HepG2 (cell line): ENCODE results near the gene ARF4. TPM values are rescaled to one million over a fixed set of nuclear protein-coding genes. Genes with fewer than 3 reads are reported as not detected.
A peak's percentile ranks its signal among the peaks of the same experiment; 100 is the strongest.

Source experiments
- ATAC-seq: fragments of 200-7000 bp; cut with Tn5 transposase; 3 replicates; pipeline ENCODE4 v1.9.1; 2020; ENCODE audit warnings: mild to moderate bottlenecking, moderate library complexity
- BruUV-seq: library from RNA; stranded (reverse); fragments of 400-500 nt; replicated peaks from 2 replicates; lab custom pipeline; 2021; lab: Mats Ljungman, UMichigan
- CTCF ChIA-PET: fragments of 300-600 bp; formaldehyde crosslinking; extraction: SDS; loops from one replicate; lab custom pipeline; 2021; ENCODE audit warnings: low total read pairs, inconsistent platforms, low intra/inter-chr PET ratio; lab: Yijun Ruan, JAX
- POLR2A ChIA-PET: fragments of 350-600 bp; sonication (Branson Sonifier 250); formaldehyde crosslinking; loops from one replicate; lab custom pipeline; 2020; ENCODE audit warnings: antibody characterized with exemption, inconsistent platforms; lab: Yijun Ruan, JAX
- DNase-seq: peaks from one replicate; pipeline ENCODE4 v3.0.0-alpha.2; 2015; ENCODE audit warnings: low spot score
- FAIRE-seq: peaks from 3 replicates; lab custom pipeline; 2011; peaks lifted over from hg19 to GRCh38; lab: Jason Lieb, UNC
- H2AFZ ChIP-seq: one replicate; pipeline ENCODE4 v1.6.1; 2011; ENCODE audit warnings: low read length, inconsistent platforms
- H3K27ac ChIP-seq: fragments of 300-600 bp; 3 replicates; pipeline ENCODE4 v1.8.0; 2011; ENCODE audit warnings: mixed run types, mild to moderate bottlenecking, mixed read lengths, low read length, inconsistent platforms; ENCODE audit not compliant: insufficient read depth; ENCODE audit errors: extremely low read length
- H3K27me3 ChIP-seq, 2 experiments: fragments of 200-600 bp in 1 of 2; 2 replicates in 1 of 2; 3 replicates in 1 of 2; pipeline versions ENCODE4 v1.6.0 to v1.8.0; 2011; ENCODE audit warnings: low read length in 2 of 2, mild to moderate bottlenecking in 2 of 2, moderate library complexity in 2 of 2, inconsistent platforms in 1 of 2; ENCODE audit not compliant: insufficient read depth in 2 of 2, control insufficient read depth in 1 of 2
- H3K36me3 ChIP-seq, 2 experiments: fragments of 200-600 bp in 1 of 2; replicated peaks in 1 of 2; 2 replicates in 1 of 2; 3 replicates in 1 of 2; pipeline versions ENCODE4 v1.5.1 to v1.8.0; 2011; ENCODE audit warnings: low read length in 2 of 2, inconsistent platforms in 1 of 2; ENCODE audit not compliant: insufficient read depth in 2 of 2, control insufficient read depth in 1 of 2
- H3K4me1 ChIP-seq: 2 replicates; pipeline ENCODE4 v1.5.1; 2012; ENCODE audit warnings: low read length, inconsistent platforms; ENCODE audit not compliant: insufficient read depth
- H3K4me2 ChIP-seq: 2 replicates; pipeline ENCODE4 v1.6.0; 2011; ENCODE audit warnings: low read depth, low read length, inconsistent platforms
- H3K4me3 ChIP-seq, 3 experiments: fragments of 200-600 bp in 1 of 3; sonication (generic), shearing (Covaris generic) in 1 of 3; replicated peaks in 1 of 3; 2 replicates each; pipeline ENCODE4 v1.5.1; 2011 to 2016; ENCODE audit warnings: low read length in 3 of 3, inconsistent platforms in 2 of 3, low read depth in 2 of 3, mild to moderate bottlenecking in 2 of 3, control low read depth in 1 of 3, mixed read lengths in 1 of 3; ENCODE audit not compliant: insufficient read depth in 1 of 3
- H3K79me2 ChIP-seq: one replicate; pipeline ENCODE4 v1.6.1; 2011; ENCODE audit warnings: low read length, inconsistent platforms; ENCODE audit not compliant: insufficient read depth
- H3K9ac ChIP-seq: 2 replicates; pipeline ENCODE4 v1.6.0; 2011; ENCODE audit warnings: mild to moderate bottlenecking, low read depth, low read length, inconsistent platforms; ENCODE audit not compliant: insufficient read depth
- H3K9me3 ChIP-seq: 2 replicates; pipeline ENCODE4 v1.5.1; 2012; ENCODE audit warnings: mild to moderate bottlenecking, low read length
- H4K20me1 ChIP-seq: 2 replicates; pipeline ENCODE4 v1.6.0; 2011; ENCODE audit warnings: inconsistent platforms, mild to moderate bottlenecking, low read length, moderate library complexity; ENCODE audit not compliant: insufficient read depth
- CHCHD3 ChIP-seq: sonication (generic); formaldehyde crosslinking; IDR thresholded peaks from 2 replicates; pipeline ENCODE4 v1.8.0; 2022; ENCODE audit warnings: mild to moderate bottlenecking, missing genetic modification reagents, moderate library complexity
- DNMT1 ChIP-seq: sonication (generic); formaldehyde crosslinking; IDR thresholded peaks from 2 replicates; pipeline ENCODE4 v1.5.1; 2020; ENCODE audit warnings: mild to moderate bottlenecking, missing genetic modification reagents
- FOXP1 ChIP-seq, 2 experiments: fragments of 450-650 bp in 1 of 2; IDR thresholded peaks; 2 replicates each; pipeline ENCODE4 v1.6.1; 2017 to 2018; ENCODE audit warnings: antibody characterized with exemption in 1 of 2
- NR0B2 ChIP-seq: sonication (generic); formaldehyde crosslinking; IDR thresholded peaks from 2 replicates; pipeline ENCODE4 v1.4.0; 2020; ENCODE audit warnings: mild to moderate bottlenecking, missing genetic modification reagents
- SIN3A ChIP-seq: IDR thresholded peaks from 2 replicates; pipeline ENCODE4 v1.6.1; 2011; ENCODE audit warnings: low read depth, mild to moderate bottlenecking, control low read depth, low read length, borderline replicate concordance
- SIN3B ChIP-seq: fragments of 150-350 bp; IDR thresholded peaks from 2 replicates; pipeline ENCODE4 v1.6.1; 2014; ENCODE audit warnings: low read length
- SP140L ChIP-seq: sonication (generic); formaldehyde crosslinking; IDR thresholded peaks from 2 replicates; pipeline ENCODE4 v1.4.0; 2020; ENCODE audit warnings: missing genetic modification reagents, borderline replicate concordance
- ZBTB21 ChIP-seq: sonication (generic); formaldehyde crosslinking; IDR thresholded peaks from 2 replicates; pipeline ENCODE4 v1.4.0; 2020; ENCODE audit warnings: missing genetic modification reagents
- ZFP36L1 ChIP-seq: sonication (generic); formaldehyde crosslinking; IDR thresholded peaks from 2 replicates; pipeline ENCODE4 v1.8.0; 2022; ENCODE audit warnings: mild to moderate bottlenecking, missing genetic modification reagents, moderate library complexity
- ZNF275 ChIP-seq: sonication (generic); formaldehyde crosslinking; IDR thresholded peaks from 2 replicates; pipeline ENCODE4 v1.8.0; 2022; ENCODE audit warnings: missing genetic modification reagents, mild to moderate bottlenecking, inconsistent platforms, borderline replicate concordance
- ZNF431 ChIP-seq: sonication (generic); formaldehyde crosslinking; IDR thresholded peaks from 2 replicates; pipeline ENCODE4 v1.9.0; 2022; ENCODE audit warnings: missing genetic modification reagents, low read depth, mild to moderate bottlenecking, borderline replicate concordance
- WGBS: methylation state at CpG from one replicate; pipeline ENCODE4 v1.1.6; 2017; ENCODE audit warnings: low lambda C conversion rate; 5-methylcytosine and 5-hydroxymethylcytosine counted together
- in situ Hi-C: cut with HindIII; loops from 2 replicates; pipeline ENCODE4 v1.10.0; 2017; ENCODE audit warnings: low pct_unique_long_range_greater_than_20kb; ENCODE audit not compliant: extremely low pct_ligation_motif_present
- intact Hi-C: fragments of 100-400 bp; cut with micrococcal nuclease; formaldehyde crosslinking; loops from one replicate; pipeline ENCODE4 v1.10.0; 2022; ENCODE audit not compliant: unreplicated experiment
- polyA plus RNA-seq, 8 experiments: library from polyadenylated mRNA; depleted of rRNA in 3 of 8; stranded (reverse) in 7 of 8; unstranded in 1 of 8; fragments of >200 nt; fragmentation: Illumina TruSeq in 4 of 8; extraction: Trizol in 4 of 8; gene quantifications; 2 replicates each; pipeline versions ENCODE4 v1.2.1 to v1.2.3, GENCODE V29; 2011 to 2016; ENCODE audit warnings: low read depth in 4 of 8, missing spikeins in 1 of 8, mixed read lengths in 1 of 8; ENCODE audit not compliant: insufficient read depth in 1 of 8
- total RNA-seq, 5 experiments: library from RNA; depleted of rRNA; stranded (reverse); fragments of >200 nt; fragmentation: Illumina TruSeq; extraction: Trizol; gene quantifications; 2 replicates each; pipeline ENCODE4 v1.2.3, GENCODE V29; 2016; ENCODE audit warnings: low read depth in 1 of 5

ARF4 gene
- total and polyA plus RNA-seq, 2 of the 13 experiments (the other 11 are each of a cell fraction or from before 2014, with no cell fraction given): 184 to 250 TPM

GRCh38 chr3:57555306-57555705, 41.8 kb downstream of the ARF4 start:
- intact Hi-C loops: loop anchor here (5.0 kb wide), 1 partner anchor 42 kb away; the partner anchor contains the start of gene ARF4
- Histone ChIP-seq H3K4me3 (peak overlapping the region; percentile 56 to 80 (median 72)), H3K9me3 (no peaks in the 10 kb centered on the region), H3K79me2 (peaks cover 42% of the 10 kb centered on the region), H3K36me3 (no peaks in the 10 kb centered on the region; a peak in 2 of 5 replicates), H3K4me1 (peaks cover 30% of the 10 kb centered on the region), H3K9ac (peak overlapping the region; percentile 94), H4K20me1 (no peaks in the 10 kb centered on the region), H3K4me2 (peak overlapping the region; percentile 98), H2AFZ (peak overlapping the region; percentile 88), H3K27ac (peak overlapping the region; percentile 92), H3K27me3 (no peaks in the 10 kb centered on the region; a peak in 1 of 5 replicates)
- ChIA-PET CTCF (no interaction called here), POLR2A (interaction anchor here (1.0 to 3.3 kb wide), 9 partner anchors 9 to 201 kb away, joined by 3 to 36 read pairs (median 5); partner anchors contain the start of genes ARF4, DENND6A, DNAH12 and SLMAP)
- BruUV-seq: TSS peak; percentile 96
- 0 out of 2 replicates have a peak, but pooled peaks have one; percentile 0 for TF ChIP-seq ZNF275 (CRISPR knock-in tag)
- TF ChIP-seq SIN3B: no peak
- TF ChIP-seq ZBTB21 (CRISPR knock-in tag): no peak
- no peak for TF ChIP-seq SIN3A
- TF ChIP-seq CHCHD3 (CRISPR knock-in tag): no peak
- peak; percentile 13; the same call in 1 of the 2 replicates for TF ChIP-seq SP140L (CRISPR knock-in tag)
- no peak for TF ChIP-seq FOXP1 (IDR thresholded peaks at IDR 0.05)
- peak; percentile 29; the same call in 1 of the 2 replicates for TF ChIP-seq FOXP1 (CRISPR knock-in tag; IDR thresholded peaks at IDR 0.05)
- TF ChIP-seq ZNF431: 0 out of 2 replicates have a peak, but pooled peaks have one; percentile 18
- TF ChIP-seq DNMT1 (CRISPR knock-in tag): no peak
- 0 out of 2 replicates have a peak, but pooled peaks have one; percentile 11 for TF ChIP-seq ZFP36L1 (CRISPR knock-in tag)
- TF ChIP-seq NR0B2 (CRISPR knock-in tag): no peak
- ATAC-seq (peak; percentile 43), DNase-seq (peak; percentile 29), FAIRE-seq (no peak)
- 9% methylated on average over 8 of the region's 8 CpGs for WGBS
- in situ Hi-C loops: loop anchor here (10.0 kb wide), 1 partner anchor 161 kb away; no protein-coding TSS in a partner anchor
